GM20000 (cell line): ENCODE data around the gene AAMP.
"Not testable (repeated sequence)": the region's sequence is repeated elsewhere in the genome, so short reads cannot be mapped to it uniquely, and the experiment has no call there.

Experiments
- DNase-seq: peaks from one replicate; pipeline ENCODE4 v3.0.0; 2012; ENCODE audit warnings: low spot score
- TF ChIP-seq, protein P1 (sequence below): IDR thresholded peaks from 2 replicates; pipeline ENCODE4 v1.5.1; 2012; ENCODE audit warnings: mild to moderate bottlenecking, control low read depth; ENCODE audit errors: extremely low read depth, missing control alignments

The AAMP gene

GRCh38 chr2:218312267-218312756, 42.4 kb upstream of the AAMP start:
- TF ChIP-seq, protein P1, sequence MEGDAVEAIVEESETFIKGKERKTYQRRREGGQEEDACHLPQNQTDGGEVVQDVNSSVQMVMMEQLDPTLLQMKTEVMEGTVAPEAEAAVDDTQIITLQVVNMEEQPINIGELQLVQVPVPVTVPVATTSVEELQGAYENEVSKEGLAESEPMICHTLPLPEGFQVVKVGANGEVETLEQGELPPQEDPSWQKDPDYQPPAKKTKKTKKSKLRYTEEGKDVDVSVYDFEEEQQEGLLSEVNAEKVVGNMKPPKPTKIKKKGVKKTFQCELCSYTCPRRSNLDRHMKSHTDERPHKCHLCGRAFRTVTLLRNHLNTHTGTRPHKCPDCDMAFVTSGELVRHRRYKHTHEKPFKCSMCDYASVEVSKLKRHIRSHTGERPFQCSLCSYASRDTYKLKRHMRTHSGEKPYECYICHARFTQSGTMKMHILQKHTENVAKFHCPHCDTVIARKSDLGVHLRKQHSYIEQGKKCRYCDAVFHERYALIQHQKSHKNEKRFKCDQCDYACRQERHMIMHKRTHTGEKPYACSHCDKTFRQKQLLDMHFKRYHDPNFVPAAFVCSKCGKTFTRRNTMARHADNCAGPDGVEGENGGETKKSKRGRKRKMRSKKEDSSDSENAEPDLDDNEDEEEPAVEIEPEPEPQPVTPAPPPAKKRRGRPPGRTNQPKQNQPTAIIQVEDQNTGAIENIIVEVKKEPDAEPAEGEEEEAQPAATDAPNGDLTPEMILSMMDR = no peak
- no peak for DNase-seq

DNA sequence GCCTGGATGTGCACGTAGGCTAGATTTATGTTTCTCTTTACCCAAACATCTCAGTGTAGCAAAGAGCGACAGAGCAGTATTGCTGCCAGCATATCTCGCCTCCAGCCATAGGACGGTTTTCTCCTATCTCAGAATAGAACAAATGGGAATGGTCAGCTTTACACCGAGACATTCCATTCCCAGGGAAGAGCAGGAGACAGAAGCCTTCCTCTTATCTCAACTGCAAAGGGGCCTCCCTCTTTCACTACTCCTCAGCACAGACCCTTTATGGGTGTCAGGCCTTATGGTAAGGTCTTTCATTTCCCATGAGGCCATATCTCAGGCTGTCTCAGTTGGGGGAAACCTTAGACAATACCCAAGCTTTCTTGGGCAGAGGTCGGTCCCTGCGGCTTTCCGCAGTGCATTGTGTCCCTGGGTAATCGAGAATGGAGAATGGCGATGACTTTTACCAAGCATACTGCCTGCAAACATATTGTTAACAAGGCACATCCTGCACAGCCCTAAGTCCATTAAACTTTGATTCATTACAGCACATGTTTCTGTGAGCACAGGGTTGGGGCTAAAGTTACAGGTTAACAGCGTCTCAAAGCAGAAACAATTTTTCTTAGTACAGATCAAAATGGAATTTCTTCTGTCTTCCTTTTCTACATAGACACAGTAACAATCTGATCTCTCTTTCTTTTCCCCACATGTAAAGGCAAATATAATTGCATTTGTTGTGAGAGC, 41.8 kb upstream of the AAMP start:
- not testable (repeated sequence) for DNase-seq

DNA sequence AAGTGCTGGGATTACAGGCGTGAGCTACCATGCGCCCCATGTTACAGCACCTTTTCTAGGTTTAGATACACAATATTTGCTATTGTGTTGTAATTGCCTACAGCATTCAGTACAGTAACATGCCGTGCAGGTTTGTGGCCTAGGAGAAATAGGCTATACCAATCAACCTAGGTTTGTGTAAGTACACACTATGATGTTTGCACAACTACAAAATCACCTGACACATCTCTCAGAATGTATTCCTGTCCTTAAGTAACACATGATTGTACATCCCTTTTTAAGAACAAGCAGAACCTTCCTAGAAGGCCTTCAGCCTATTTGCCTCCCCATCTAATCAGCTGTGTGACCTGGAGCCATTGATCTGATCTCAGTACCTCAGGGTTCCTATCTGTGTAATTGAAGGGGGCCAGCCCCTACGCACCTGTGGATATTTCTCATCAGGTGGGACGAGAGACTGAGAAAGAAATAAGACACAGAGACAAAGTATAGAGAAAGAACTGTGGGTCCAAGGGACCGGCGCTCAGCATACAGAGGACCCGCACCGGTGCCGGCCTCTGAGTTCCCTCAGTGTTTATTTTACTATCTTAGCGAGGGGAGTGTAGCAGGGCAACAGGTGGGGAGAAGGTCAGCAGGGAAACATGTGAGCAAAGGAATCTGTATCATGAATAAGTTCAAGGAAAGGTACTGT, 41.1 kb upstream of the AAMP start:
- TF ChIP-seq, protein P1 = no peak
- no peak for DNase-seq

- no peak for DNase-seq
- TF ChIP-seq, protein P1 = no peak
Measured at GRCh38 chr2:218307415-218308090, 37.6 kb upstream of the AAMP start.

- no peak for DNase-seq
- TF ChIP-seq, protein P1 = no peak
Measured at GRCh38 chr2:218306184-218306920, 36.4 kb upstream of the AAMP start.

DNA sequence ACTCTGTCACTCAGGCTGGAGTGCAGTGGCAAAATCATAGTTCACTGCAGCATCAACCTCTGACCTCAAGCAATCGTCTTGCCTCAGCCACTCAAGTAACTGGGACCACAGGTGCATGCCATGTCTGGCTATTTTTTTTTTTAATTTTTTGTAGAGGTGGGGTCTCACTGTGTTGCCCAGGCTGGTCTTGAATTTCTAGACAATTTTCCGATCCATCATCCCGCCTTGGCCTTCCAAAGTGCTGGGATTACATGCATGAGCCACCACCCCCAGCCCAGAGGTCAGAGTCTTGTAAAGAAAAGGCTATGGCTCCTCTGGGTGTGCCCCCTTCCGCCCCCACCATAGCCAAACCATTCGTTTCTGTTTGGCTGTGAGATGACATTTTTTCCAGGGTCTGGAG, 35.4 kb upstream of the AAMP start:
- no peak for DNase-seq
- TF ChIP-seq, protein P1 = no peak

DNA sequence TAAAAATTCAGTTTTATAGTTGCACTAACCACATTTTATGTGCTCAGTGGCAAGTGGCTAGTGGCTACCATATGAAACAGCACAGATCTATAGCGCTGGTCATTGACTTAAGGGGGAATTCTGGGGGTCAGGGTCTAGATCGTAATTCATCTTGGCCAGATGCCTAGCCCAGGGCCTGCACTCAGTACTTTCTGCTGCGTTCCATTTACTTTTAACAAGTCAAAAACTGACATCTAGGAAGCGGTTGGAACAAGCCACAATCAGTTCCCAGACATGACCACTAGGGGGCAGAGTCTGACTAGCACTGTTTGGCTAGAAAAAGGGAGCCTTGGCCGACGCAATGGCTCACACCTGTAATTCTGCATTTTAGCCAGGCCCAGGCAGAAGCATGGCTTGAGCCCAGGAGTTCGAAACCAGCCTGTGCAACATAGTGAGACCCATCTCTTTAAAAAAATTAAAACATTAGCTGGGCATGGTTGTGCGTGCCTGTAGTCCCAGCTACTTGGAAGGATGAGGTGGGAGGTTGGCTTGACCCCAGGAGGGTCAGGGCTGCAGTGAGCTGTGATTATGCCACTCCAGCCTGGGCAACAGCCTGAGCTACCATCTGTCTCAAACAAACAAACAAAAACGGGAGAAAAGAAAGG, 31.4 kb upstream of the AAMP start:
- peak; percentile 74 for DNase-seq
- TF ChIP-seq, protein P1 = peak; percentile 96
